ENCODE measurements around the gene G2E3. TPM values are rescaled to one million over a fixed set of nuclear protein-coding genes. Genes with fewer than 3 reads are reported as not detected.

G2E3 gene
- total RNA-seq, 4 donors from 2014 or later: 7.5 to 10.5 (median 9.9) TPM

GRCh38 chr14:30648471-30648870, 89.5 kb downstream of the G2E3 start:
- H3K27ac ChIP-seq: no peak overlapping the region
- 80 to 91% methylated on average over 1 to 2 of the region's 2 CpGs for whole genome bisulfite sequencing, 2 donors (ENCODE audit: low coverage in 1 of 2)

GRCh38 chr14:30651937-30652336, 93.0 kb downstream of the G2E3 start:
- intact Hi-C loops (cut with DNase I; ENCODE audit: low total_unique reads) (no loop called here), in situ Hi-C loops (cut with MboI; ENCODE audit: low pct_ligation_motif_present in 1 of 4, low pct_unique_long_range_greater_than_20kb in 1 of 4, low sequenced_read_pairs in 3 of 4) (loop anchor here in 3 of 4 donors (10.0 to 25.0 kb wide), 3 partner anchors 253 to 710 kb away; no protein-coding TSS in a partner anchor)
- H3K27ac ChIP-seq: no peak overlapping the region
- TF ChIP-seq POLR2A (IDR thresholded peaks at IDR 0.05) (no peak), POLR2AphosphoS5 (IDR thresholded peaks at IDR 0.05) (no peak), EP300 (IDR thresholded peaks at IDR 0.05; ENCODE audit: low read depth) (no peak)
- TF ChIP-seq, protein P1, sequence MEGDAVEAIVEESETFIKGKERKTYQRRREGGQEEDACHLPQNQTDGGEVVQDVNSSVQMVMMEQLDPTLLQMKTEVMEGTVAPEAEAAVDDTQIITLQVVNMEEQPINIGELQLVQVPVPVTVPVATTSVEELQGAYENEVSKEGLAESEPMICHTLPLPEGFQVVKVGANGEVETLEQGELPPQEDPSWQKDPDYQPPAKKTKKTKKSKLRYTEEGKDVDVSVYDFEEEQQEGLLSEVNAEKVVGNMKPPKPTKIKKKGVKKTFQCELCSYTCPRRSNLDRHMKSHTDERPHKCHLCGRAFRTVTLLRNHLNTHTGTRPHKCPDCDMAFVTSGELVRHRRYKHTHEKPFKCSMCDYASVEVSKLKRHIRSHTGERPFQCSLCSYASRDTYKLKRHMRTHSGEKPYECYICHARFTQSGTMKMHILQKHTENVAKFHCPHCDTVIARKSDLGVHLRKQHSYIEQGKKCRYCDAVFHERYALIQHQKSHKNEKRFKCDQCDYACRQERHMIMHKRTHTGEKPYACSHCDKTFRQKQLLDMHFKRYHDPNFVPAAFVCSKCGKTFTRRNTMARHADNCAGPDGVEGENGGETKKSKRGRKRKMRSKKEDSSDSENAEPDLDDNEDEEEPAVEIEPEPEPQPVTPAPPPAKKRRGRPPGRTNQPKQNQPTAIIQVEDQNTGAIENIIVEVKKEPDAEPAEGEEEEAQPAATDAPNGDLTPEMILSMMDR (IDR thresholded peaks at IDR 0.05): no peak
- H3K27me3 ChIP-seq: no peaks in the 10 kb centered on the region
- no peak overlapping the region for H3K4me3 ChIP-seq
- H3K36me3 ChIP-seq: peaks cover 0 to 40% (median 18%) of the 10 kb centered on the region in 4 donors
- WGBS, 2 donors (ENCODE audit: low coverage in 1 of 2): 90 to 92% methylated on average over 4 to 6 of the region's 6 CpGs
- H3K4me1 ChIP-seq: peaks cover 0 to 13% (median 0%) of the 10 kb centered on the region in 4 donors
- no peak for DNase-seq
- H3K9me3 ChIP-seq: no peaks in the 10 kb centered on the region

More at GRCh38 chr14:30648471-30648870, 89.5 kb downstream of the G2E3 start:
- intact Hi-C loops (cut with DNase I; ENCODE audit: low total_unique reads): no loop called here
- Histone ChIP-seq H3K4me1 (no peaks in the 10 kb centered on the region), H3K9me3 (peaks cover 0 to 4% of the 10 kb centered on the region in 2 donors), H3K4me3 (no peak overlapping the region), H3K36me3 (peaks cover 0 to 68% (median 17%) of the 10 kb centered on the region in 4 donors), H3K27me3 (no peaks in the 10 kb centered on the region)
- no peak for DNase-seq
- TF ChIP-seq POLR2A (IDR thresholded peaks at IDR 0.05) (no peak), EP300 (IDR thresholded peaks at IDR 0.05; ENCODE audit: low read depth) (no peak), POLR2AphosphoS5 (IDR thresholded peaks at IDR 0.05) (no peak)
- TF ChIP-seq, protein P1 (IDR thresholded peaks at IDR 0.05): no peak
- in situ Hi-C loops (cut with MboI; ENCODE audit: low pct_ligation_motif_present in 1 of 4, low pct_unique_long_range_greater_than_20kb in 1 of 4, low sequenced_read_pairs in 3 of 4): no loop called here

DNA sequence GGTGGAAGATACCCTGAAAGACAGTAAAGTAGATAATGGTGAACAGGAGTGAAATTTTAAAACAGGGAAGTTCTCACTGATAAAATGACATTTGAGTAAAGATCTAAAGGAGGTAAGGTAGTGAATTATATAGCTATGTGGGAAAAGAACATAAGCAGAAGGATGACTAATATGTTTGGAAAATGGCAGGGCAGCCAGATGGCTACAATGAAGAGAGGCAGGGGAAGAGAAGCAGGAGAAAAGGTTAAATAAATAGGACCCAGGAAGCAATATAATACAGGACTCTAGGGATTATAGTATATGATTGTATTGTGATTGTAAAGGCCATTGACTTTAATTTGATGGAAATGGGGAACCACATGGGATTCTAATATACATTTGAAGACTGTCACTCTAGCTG, 96.2 kb downstream of the G2E3 start:
- Histone ChIP-seq H3K36me3 (peaks cover 0 to 34% (median 16%) of the 10 kb centered on the region in 4 donors), H3K27ac (peak overlapping the region in 1 of 4 donors; percentile 7), H3K27me3 (no peaks in the 10 kb centered on the region), H3K9me3 (no peaks in the 10 kb centered on the region), H3K4me1 (peaks cover 0 to 13% (median 0%) of the 10 kb centered on the region in 4 donors), H3K4me3 (no peak overlapping the region)
- TF ChIP-seq POLR2AphosphoS5 (IDR thresholded peaks at IDR 0.05) (no peak), POLR2A (IDR thresholded peaks at IDR 0.05) (no peak), EP300 (IDR thresholded peaks at IDR 0.05; ENCODE audit: low read depth) (no peak)
- TF ChIP-seq, protein P1 (IDR thresholded peaks at IDR 0.05): no peak
- DNase-seq: no peak
- in situ Hi-C loops (cut with MboI; ENCODE audit: low pct_ligation_motif_present in 1 of 4, low pct_unique_long_range_greater_than_20kb in 1 of 4, low sequenced_read_pairs in 3 of 4): loop anchor here in 3 of 4 donors (10.0 to 25.0 kb wide), 3 partner anchors 250 to 707 kb away; no protein-coding TSS in a partner anchor
- intact Hi-C loops (cut with DNase I; ENCODE audit: low total_unique reads): no loop called here

GRCh38 chr14:30655658-30656057, 96.7 kb downstream of the G2E3 start:
- TF ChIP-seq, protein P1 (IDR thresholded peaks at IDR 0.05): no peak
- TF ChIP-seq EP300 (IDR thresholded peaks at IDR 0.05; ENCODE audit: low read depth) (no peak), POLR2AphosphoS5 (IDR thresholded peaks at IDR 0.05) (no peak), POLR2A (IDR thresholded peaks at IDR 0.05) (no peak)
- Histone ChIP-seq H3K36me3 (peaks cover 0 to 30% (median 14%) of the 10 kb centered on the region in 4 donors), H3K27ac (peak overlapping the region in 1 of 4 donors; percentile 14), H3K27me3 (no peaks in the 10 kb centered on the region), H3K4me3 (no peak overlapping the region), H3K9me3 (no peaks in the 10 kb centered on the region), H3K4me1 (peaks cover 0 to 13% (median 0%) of the 10 kb centered on the region in 4 donors)
- WGBS, 2 donors (ENCODE audit: low coverage in 1 of 2): 99% methylated on average over 3 of the region's 3 CpGs; no CpG with 5 or more reads in 1 of the 2 donors
- no peak for DNase-seq
- intact Hi-C loops (cut with DNase I; ENCODE audit: low total_unique reads): no loop called here
- in situ Hi-C loops (cut with MboI; ENCODE audit: low pct_ligation_motif_present in 1 of 4, low pct_unique_long_range_greater_than_20kb in 1 of 4, low sequenced_read_pairs in 3 of 4): loop anchor here in 3 of 4 donors (10.0 to 25.0 kb wide), 3 partner anchors 249 to 707 kb away; no protein-coding TSS in a partner anchor
